ENCODE results near the gene FAT2.

FAT2 gene

GRCh38 chr5:151591144-151591819 is at the start of gene FAT2:
Gene FAT2 (minus strand): TSS chr5:151591331. CDS start chr5:151568931, 22,400 bp downstream.
- no peak for DNase-seq

DNA sequence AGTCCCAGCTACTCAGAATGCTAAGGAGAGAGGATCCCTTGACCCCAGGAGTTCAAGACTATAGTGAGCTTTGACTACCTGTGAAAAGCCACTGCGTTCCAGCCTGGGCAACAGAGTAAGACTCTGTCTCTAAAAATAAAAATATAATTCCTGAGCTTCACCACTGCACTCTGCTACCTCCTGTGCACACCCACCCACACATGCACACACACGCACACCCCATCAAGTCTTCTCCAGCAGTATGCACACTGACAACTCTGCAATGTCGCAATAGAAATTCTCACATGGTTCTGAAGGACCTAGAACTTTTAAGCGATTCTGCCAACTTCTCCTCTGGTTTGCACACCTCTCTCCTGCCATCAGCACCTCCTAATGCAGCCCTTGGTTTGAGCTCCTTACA is 47.5 kb upstream of the FAT2 start:
- no peak for DNase-seq

DNA sequence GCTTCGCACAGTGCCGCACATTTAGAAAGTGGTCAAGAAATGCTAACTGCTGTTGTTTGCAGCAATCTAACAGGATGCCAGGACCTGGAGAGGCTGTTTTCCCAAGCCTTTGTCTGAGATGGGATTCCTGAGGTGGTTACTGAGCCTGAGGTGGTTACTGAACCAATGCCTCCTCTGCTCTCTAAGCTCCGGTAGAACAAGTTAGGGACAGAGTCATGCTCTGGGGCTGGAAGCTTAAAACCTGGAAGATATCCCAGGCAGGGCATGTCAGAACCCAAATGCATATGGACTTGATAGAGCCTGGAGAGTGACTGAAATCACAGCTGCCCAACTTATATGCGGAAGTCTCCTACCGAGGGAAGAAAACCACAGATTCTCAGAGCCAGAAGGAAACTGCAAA is 46.5 kb upstream of the FAT2 start:
- no peak for DNase-seq

- DNase-seq: no peak
Observed at GRCh38 chr5:151633892-151634291, 42.8 kb upstream of the FAT2 start.

GRCh38 chr5:151632941-151633340 is 41.8 kb upstream of the FAT2 start:
- DNase-seq: no peak

GRCh38 chr5:151632524-151632923 is 41.4 kb upstream of the FAT2 start:
- no peak for DNase-seq

- no peak for DNase-seq
Observed at GRCh38 chr5:151631941-151632340, 40.8 kb upstream of the FAT2 start.

DNA sequence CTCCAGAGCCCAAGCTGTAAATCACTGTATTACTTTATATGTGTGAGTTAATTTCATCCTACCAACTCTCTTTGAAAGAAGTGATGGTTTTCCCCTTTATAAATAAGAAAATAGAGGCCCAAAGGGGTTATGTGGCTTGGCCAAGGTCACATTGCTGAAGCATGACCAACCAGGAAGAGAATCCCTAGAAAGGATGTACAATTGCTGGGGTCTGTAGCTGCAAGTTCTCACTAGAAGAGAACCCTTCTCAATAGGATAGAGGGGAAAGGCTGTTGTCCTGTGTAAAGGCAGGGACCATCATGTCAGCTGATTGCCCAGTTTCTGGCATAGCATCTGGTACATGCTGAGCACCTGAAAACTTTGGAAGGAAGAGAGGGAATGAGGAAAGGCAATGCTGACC is 39.0 kb upstream of the FAT2 start:
- no peak for DNase-seq

GRCh38 chr5:151628112-151628823 is 37.1 kb upstream of the FAT2 start:
- DNase-seq: no peak

- no peak for DNase-seq
Observed at GRCh38 chr5:151627650-151628049, 36.5 kb upstream of the FAT2 start.

GRCh38 chr5:151625285-151625684 is 34.2 kb upstream of the FAT2 start:
- DNase-seq: no peak

- DNase-seq: no peak
Observed at GRCh38 chr5:151624476-151624875, 33.3 kb upstream of the FAT2 start.

DNA sequence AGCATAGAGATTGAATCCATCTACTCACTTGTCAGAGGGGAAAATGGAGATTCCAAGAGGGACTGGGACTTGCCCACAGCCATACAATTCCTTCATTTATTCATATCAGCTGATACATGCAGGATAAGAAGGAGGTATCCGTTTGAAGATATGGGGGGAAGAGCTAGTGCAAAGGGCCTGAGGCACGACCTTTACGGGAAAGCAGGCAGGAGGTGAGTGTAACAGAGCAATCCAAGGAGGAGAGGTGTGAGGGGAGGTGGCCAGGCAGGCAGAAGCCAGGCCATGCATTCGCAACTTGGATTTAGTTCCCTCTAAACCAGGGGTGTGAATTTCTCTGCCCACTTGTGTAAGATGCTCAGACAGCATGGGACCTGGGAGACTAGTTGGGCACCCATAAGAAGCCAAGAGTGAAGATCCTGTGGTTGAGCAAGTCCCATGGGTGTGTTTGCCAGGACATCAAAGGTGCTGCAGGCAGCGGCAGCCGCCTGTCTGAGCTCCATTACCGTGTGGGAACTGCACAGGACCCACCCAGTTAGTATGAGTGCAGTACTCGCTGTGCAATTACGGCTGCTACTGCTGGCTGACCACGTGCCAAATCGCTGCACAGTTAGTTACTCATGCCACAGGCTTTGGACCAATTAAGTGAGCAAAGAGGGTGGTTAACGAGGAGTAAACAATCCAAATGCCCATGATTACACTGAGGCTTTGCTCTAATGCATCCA is 31.4 kb upstream of the FAT2 start:
- DNase-seq: no peak

DNA sequence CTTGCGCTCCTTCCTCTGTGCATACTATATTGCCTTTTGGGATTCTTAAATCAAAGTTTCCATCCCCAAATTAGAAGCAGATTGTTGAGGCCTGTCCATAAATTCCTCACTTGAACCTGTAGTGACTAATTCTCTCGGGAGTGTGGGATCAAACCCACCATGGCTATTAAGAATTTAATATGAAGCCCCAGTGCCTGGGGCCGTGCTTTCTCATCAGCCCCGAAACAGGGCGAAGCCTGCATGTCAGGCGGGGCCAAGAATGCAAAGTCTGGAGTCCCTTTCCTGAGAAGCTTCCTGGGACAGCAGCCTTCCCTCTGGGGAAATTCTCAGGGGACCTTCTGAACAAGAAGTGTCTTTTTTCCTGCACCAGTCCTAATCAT is 29.3 kb upstream of the FAT2 start:
- no peak for DNase-seq

DNA sequence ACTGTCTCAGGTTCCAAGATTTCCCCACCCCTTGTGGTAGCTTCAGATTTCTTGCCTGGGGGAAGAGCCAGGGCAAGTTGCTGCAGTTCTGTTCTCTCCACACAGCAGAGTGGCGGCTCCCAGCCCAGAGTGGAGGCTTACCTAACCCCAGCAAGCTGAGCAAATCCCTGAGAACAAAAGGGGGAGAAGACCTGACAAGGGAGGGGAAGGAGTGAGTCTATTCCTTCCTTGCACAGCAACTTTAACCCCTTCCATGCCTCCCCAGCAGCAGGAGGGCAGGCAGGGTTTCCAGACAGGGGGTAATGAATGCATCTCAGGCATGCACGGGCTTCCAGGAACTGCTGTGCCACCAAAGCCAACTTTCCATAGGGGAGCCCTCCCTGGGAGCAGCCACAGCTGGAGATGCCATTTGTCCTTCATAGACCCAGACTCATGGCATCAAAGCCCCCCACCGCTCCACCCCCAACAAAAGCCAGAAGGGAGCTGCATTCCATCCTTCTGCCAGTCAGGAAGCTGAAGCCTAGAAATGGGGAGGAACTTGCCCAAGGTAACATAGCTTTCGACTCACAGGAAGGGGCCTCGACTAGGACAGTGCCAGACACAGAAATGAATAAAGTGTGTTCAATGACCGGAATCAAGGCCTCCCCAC is 28.8 kb upstream of the FAT2 start:
- DNase-seq: no peak

DNA sequence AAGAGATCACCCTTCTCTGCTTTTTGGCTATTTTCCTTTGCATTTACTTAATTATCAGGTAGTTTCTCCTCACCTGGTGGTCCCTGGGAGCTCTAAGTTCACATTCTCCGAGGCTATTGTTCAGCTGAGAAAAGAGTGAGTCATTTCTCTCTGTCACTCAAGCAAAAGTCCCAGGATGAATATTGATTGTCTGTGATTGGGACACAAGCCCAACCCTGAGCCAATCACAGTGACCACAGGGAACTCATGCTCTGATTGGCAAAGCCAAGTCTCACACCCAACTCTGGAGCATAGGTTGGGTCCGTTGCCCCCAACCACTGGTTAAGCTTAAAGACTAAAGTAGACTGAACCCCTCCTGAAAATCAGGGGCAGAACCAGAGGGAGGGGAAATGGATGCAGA is 27.8 kb upstream of the FAT2 start:
- DNase-seq: no peak

DNA sequence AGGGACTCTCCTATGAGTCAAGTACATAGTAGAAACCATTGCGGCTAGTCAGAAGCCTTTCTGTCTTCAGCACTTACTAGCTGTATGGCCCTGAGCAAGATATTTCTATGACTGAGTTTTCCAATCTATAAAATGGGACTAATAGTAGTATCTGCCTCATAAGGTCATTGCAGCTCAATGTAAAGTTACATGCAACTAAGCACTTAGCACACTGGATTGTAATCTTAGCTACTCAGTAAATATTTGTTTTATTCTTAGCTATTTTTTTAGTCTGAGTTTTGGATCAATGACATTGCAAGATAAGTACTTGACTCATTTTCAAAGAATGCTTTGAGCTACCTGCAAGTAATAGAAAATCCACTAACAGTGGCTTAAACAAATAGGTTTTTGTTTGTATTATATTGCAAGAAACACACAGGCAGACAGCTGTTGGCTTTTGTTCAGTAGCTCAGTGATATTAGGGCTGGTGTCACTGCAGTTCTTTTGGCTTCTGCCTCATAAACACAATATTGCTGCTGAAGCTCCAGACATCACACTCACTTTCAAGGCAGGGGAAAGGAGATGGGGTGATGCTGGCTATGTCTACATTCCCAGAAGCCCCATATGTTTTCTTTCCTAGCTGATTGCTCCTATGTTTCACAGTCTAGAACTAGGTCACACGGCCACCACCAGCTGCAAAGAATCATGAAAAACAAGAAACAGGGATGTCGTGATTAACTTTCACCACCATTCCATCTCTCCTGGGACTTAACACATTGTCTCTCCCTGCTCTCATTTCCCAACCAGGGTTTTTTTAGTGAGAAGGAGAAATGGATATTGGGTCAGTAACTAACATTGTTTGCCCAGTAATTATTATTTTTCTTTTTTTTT is 26.9 kb upstream of the FAT2 start:
- DNase-seq: no peak

- DNase-seq: no peak
Observed at GRCh38 chr5:151617383-151617840, 26.3 kb upstream of the FAT2 start.

GRCh38 chr5:151615431-151615830 is 24.3 kb upstream of the FAT2 start:
- DNase-seq: no peak

DNA sequence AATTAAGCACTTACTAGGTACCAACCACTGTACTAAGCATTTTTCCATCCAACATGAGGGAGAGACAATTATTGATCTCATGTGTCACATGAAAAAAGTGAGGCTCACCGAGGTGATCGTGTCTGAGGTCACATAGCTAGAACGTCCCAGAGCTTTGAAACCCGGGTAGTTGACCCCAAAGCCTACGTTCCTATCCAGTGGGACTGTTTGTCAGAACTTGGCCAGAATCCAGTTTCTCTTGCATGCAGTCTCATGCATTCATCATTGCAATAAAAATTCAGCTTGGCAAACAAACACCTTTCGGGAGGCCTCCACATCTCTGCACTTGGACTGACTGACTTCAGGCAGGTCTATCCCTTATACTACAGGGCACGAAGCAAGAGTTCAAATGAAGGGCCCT is 23.4 kb upstream of the FAT2 start:
- DNase-seq: no peak

- no peak for DNase-seq
Observed at GRCh38 chr5:151612689-151613427, 21.7 kb upstream of the FAT2 start.
